H1 (cell line): Measurements from ENCODE around the gene STAT1. TPM values are rescaled to one million over a fixed set of nuclear protein-coding genes. Genes with fewer than 3 reads are reported as not detected.

Experiments
- CTCF ChIA-PET: fragments of 300-600 bp; sonication (Branson Sonifier 250); formaldehyde crosslinking; loops from one replicate; lab custom pipeline; 2021; ENCODE audit not compliant: partially characterized antibody; lab: Charles Lee
- POLR2A ChIA-PET: fragments of 300-600 bp; sonication (Branson Sonifier 250); formaldehyde crosslinking; loops from one replicate; lab custom pipeline; 2021; ENCODE audit warnings: inconsistent platforms; ENCODE audit not compliant: partially characterized antibody; lab: Charles Lee
- DNase-seq, 2 experiments: peaks; one replicate each; pipeline versions ENCODE4 v3.0.0 to v3.0.0-alpha.2; 2010 to 2022; ENCODE audit warnings: low spot score in 2 of 2, low read depth in 1 of 2, mixed read lengths in 1 of 2
- FAIRE-seq: peaks from 2 replicates; lab custom pipeline; 2011; peaks lifted over from hg19 to GRCh38; lab: Jason Lieb, UNC
- H2AFZ ChIP-seq: 2 replicates; pipeline ENCODE4 v1.8.1; 2012; ENCODE audit warnings: low read length, inconsistent platforms
- H2AK5ac ChIP-seq: 2 replicates; pipeline ENCODE4 v1.6.1; 2013; ENCODE audit warnings: low read depth, low read length
- H2BK120ac ChIP-seq: replicated peaks from 2 replicates; pipeline ENCODE3; 2013; ENCODE audit warnings: low read depth, low read length, inconsistent platforms
- H2BK12ac ChIP-seq: 2 replicates; pipeline ENCODE4 v1.6.1; 2013; ENCODE audit warnings: low read depth, low read length
- H2BK15ac ChIP-seq: 2 replicates; pipeline ENCODE4 v1.6.1; 2013; ENCODE audit warnings: low read length
- H2BK20ac ChIP-seq: 2 replicates; pipeline ENCODE4 v1.6.1; 2013; ENCODE audit warnings: low read length
- H2BK5ac ChIP-seq: 2 replicates; pipeline ENCODE4 v1.6.1; 2013; ENCODE audit warnings: low read depth, low read length
- H3K14ac ChIP-seq: 2 replicates; pipeline ENCODE4 v1.6.1; 2013; ENCODE audit warnings: inconsistent platforms; ENCODE audit not compliant: insufficient read length
- H3K18ac ChIP-seq: 2 replicates; pipeline ENCODE4 v1.6.1; 2013; ENCODE audit warnings: low read length; ENCODE audit errors: extremely low read depth
- H3K23ac ChIP-seq: 2 replicates; pipeline ENCODE4 v1.6.1; 2013; ENCODE audit warnings: inconsistent platforms; ENCODE audit not compliant: insufficient read length
- H3K23me2 ChIP-seq: 2 replicates; pipeline ENCODE4 v1.6.1; 2013; ENCODE audit warnings: low read depth, low read length
- H3K27ac ChIP-seq: 2 replicates; pipeline ENCODE4 v1.6.1; 2011; ENCODE audit warnings: low read depth, low read length, inconsistent platforms
- H3K27me3 ChIP-seq, 4 experiments: replicated peaks in 1 of 4; 1 replicate in 1 of 4; 2 replicates in 3 of 4; pipeline versions ENCODE4 v1.6.1 to v1.8.1; 2011 to 2013; ENCODE audit warnings: low read length in 3 of 4, mild to moderate bottlenecking in 3 of 4, inconsistent platforms in 2 of 4, mixed read lengths in 2 of 4, moderate library complexity in 1 of 4; ENCODE audit not compliant: control insufficient read depth in 3 of 4, insufficient read depth in 3 of 4; ENCODE audit errors: extremely low read depth in 1 of 4
- H3K36me3 ChIP-seq, 4 experiments: 2 replicates each; pipeline versions ENCODE4 v1.6.1 to v1.8.1; 2011 to 2013; ENCODE audit warnings: mild to moderate bottlenecking in 4 of 4, low read length in 3 of 4, moderate library complexity in 2 of 4, control low read depth in 1 of 4, inconsistent platforms in 1 of 4; ENCODE audit not compliant: insufficient read depth in 4 of 4, control insufficient read depth in 2 of 4
- H3K4ac ChIP-seq: replicated peaks from 2 replicates; pipeline ENCODE3; 2013; ENCODE audit warnings: low read length, low read depth, mixed read lengths, inconsistent platforms; ENCODE audit not compliant: insufficient read length
- H3K4me1 ChIP-seq, 4 experiments: replicated peaks in 1 of 4; 1 replicate in 1 of 4; 2 replicates in 3 of 4; pipeline versions ENCODE4 v1.6.1 to v1.8.1; 2011 to 2013; ENCODE audit warnings: low read length in 3 of 4, inconsistent platforms in 2 of 4, mixed read lengths in 1 of 4; ENCODE audit not compliant: insufficient read depth in 4 of 4, control insufficient read depth in 3 of 4
- H3K4me2 ChIP-seq, 2 experiments: 2 replicates each; pipeline versions ENCODE4 v1.6.1 to v1.8.1; 2011 to 2013; ENCODE audit warnings: low read depth in 2 of 2, low read length in 2 of 2, control low read depth in 1 of 2, inconsistent platforms in 1 of 2, mild to moderate bottlenecking in 1 of 2; ENCODE audit not compliant: insufficient read depth in 1 of 2
- H3K4me3 ChIP-seq, 4 experiments: fragments of 200-600, 300-600 bp in 1 of 4; sonication (generic), shearing (Covaris generic), sonication (Bioruptor Twin) in 1 of 4; 2 replicates each; pipeline versions ENCODE4 v1.5.1 to v1.8.1; 2011 to 2016; ENCODE audit warnings: low read length in 4 of 4, low read depth in 3 of 4, control low read depth in 2 of 4, inconsistent platforms in 2 of 4, mild to moderate bottlenecking in 2 of 4, mixed read lengths in 1 of 4, moderate library complexity in 1 of 4; ENCODE audit not compliant: insufficient read depth in 2 of 4; ENCODE audit errors: extremely low read depth in 1 of 4
- H3K56ac ChIP-seq: replicated peaks from 2 replicates; pipeline ENCODE3; 2013; ENCODE audit warnings: low read depth, mild to moderate bottlenecking, mixed read lengths, low read length, inconsistent platforms; ENCODE audit not compliant: insufficient read length
- H3K79me1 ChIP-seq: 2 replicates; pipeline ENCODE4 v1.6.1; 2013; ENCODE audit warnings: low read depth, low read length, control low read depth
- H3K79me2 ChIP-seq, 2 experiments: 2 replicates each; pipeline versions ENCODE4 v1.6.1 to v1.8.1; 2012 to 2013; ENCODE audit warnings: low read length in 2 of 2, mild to moderate bottlenecking in 2 of 2, inconsistent platforms in 1 of 2; ENCODE audit not compliant: insufficient read depth in 2 of 2, control insufficient read depth in 1 of 2
- H3K9ac ChIP-seq, 4 experiments: replicated peaks in 1 of 4; 1 replicate in 1 of 4; 2 replicates in 3 of 4; pipeline versions ENCODE4 v1.6.1 to v1.8.1; 2011 to 2013; ENCODE audit warnings: low read depth in 3 of 4, low read length in 3 of 4, control low read depth in 2 of 4, mild to moderate bottlenecking in 2 of 4, moderate library complexity in 2 of 4, inconsistent platforms in 1 of 4; ENCODE audit errors: extremely low read depth in 1 of 4
- H3K9me3 ChIP-seq, 2 experiments: 2 replicates each; pipeline versions ENCODE4 v1.6.1 to v1.8.1; 2012 to 2013; ENCODE audit warnings: mild to moderate bottlenecking in 2 of 2, moderate library complexity in 2 of 2, control low read depth in 1 of 2, inconsistent platforms in 1 of 2, low read depth in 1 of 2, low read length in 1 of 2, mixed read lengths in 1 of 2; ENCODE audit not compliant: insufficient read depth in 2 of 2
- H4K20me1 ChIP-seq, 2 experiments: replicated peaks in 1 of 2; 2 replicates each; pipeline versions ENCODE3 to v1.8.1; 2011 to 2013; ENCODE audit warnings: inconsistent platforms in 2 of 2, low read length in 2 of 2, mild to moderate bottlenecking in 1 of 2; ENCODE audit not compliant: insufficient read depth in 2 of 2, control insufficient read depth in 1 of 2
- H4K5ac ChIP-seq: 2 replicates; pipeline ENCODE4 v1.6.1; 2013; ENCODE audit warnings: low read length, low read depth, mixed read lengths, inconsistent platforms; ENCODE audit not compliant: insufficient read length
- H4K8ac ChIP-seq: 2 replicates; pipeline ENCODE4 v1.8.0; 2013; ENCODE audit warnings: mild to moderate bottlenecking, moderate library complexity, low read length, inconsistent platforms; ENCODE audit not compliant: insufficient read depth; ENCODE audit errors: extremely low read depth
- H4K91ac ChIP-seq: replicated peaks from 2 replicates; pipeline ENCODE3; 2013; ENCODE audit warnings: low read length, mixed read lengths, inconsistent platforms; ENCODE audit not compliant: insufficient read length
- CHD1 ChIP-seq: IDR thresholded peaks from 2 replicates; pipeline ENCODE4 v1.6.1; 2012; ENCODE audit warnings: low read depth, low read length, improper control_type of control experiment
- EP300 ChIP-seq, 2 experiments: IDR thresholded peaks; 1 replicate in 1 of 2; 2 replicates in 1 of 2; pipeline ENCODE4 v1.6.1; 2011 to 2012; ENCODE audit warnings: low read depth in 2 of 2, low read length in 2 of 2, mild to moderate bottlenecking in 2 of 2, borderline replicate concordance in 1 of 2, inconsistent platforms in 1 of 2, moderate library complexity in 1 of 2
- GABPA ChIP-seq: IDR thresholded peaks from 2 replicates; pipeline ENCODE4 v1.6.1; 2011; ENCODE audit warnings: mild to moderate bottlenecking, low read length, moderate library complexity, borderline replicate concordance; ENCODE audit not compliant: insufficient read depth
- HDAC6 ChIP-seq: IDR thresholded peaks from one replicate; pipeline ENCODE4 v1.7.1; 2012; ENCODE audit warnings: low read depth, mild to moderate bottlenecking, inconsistent platforms, low read length, moderate library complexity
- JUND ChIP-seq: IDR thresholded peaks from 2 replicates; pipeline ENCODE4 v1.6.1; 2011; ENCODE audit warnings: mild to moderate bottlenecking, improper control_type of control experiment, low read length
- SIN3A ChIP-seq, 2 experiments: IDR thresholded peaks in 1 of 2; conservative IDR thresholded peaks in 1 of 2; 2 replicates each; pipeline ENCODE4 v1.6.1; 2011 to 2012; ENCODE audit warnings: low read length in 2 of 2, improper control_type of control experiment in 1 of 2, low read depth in 1 of 2, mild to moderate bottlenecking in 1 of 2
- SIRT6 ChIP-seq: IDR thresholded peaks from one replicate; pipeline ENCODE4 v1.7.1; 2012; ENCODE audit warnings: low read length, inconsistent platforms
- SUZ12 ChIP-seq: fragments of 200-600 bp; sonication (generic); IDR thresholded peaks from 2 replicates; pipeline ENCODE4 v1.6.1; 2012; ENCODE audit warnings: mild to moderate bottlenecking, inconsistent platforms, low read length, moderate library complexity, mixed read lengths
- WGBS, 2 experiments: shearing (Covaris generic) in 1 of 2; methylation state at CpG; one replicate each; pipeline versions ENCODE4 v1.1.6 to v1.1.7; 2013 to 2015; ENCODE audit warnings: low lambda C conversion rate in 2 of 2, mixed read lengths in 2 of 2, inconsistent platforms in 1 of 2, low coverage in 1 of 2, missing lambda C conversion rate in 1 of 2; ENCODE audit not compliant: insufficient replicate concordance in 2 of 2, insufficient coverage in 1 of 2, insufficient read length in 1 of 2; ENCODE audit errors: extremely low coverage in 1 of 2, missing lambda C conversion rate in 1 of 2; 5-methylcytosine and 5-hydroxymethylcytosine counted together
- polyA plus RNA-seq, 7 experiments: library from polyadenylated mRNA; depleted of rRNA in 3 of 7; stranded (reverse) in 5 of 7; unstranded in 2 of 7; fragments of >200 nt in 5 of 7; fragments of 200-250 nt in 2 of 7; gene quantifications; 1 replicate in 5 of 7; 2 replicates in 1 of 7; 4 replicates in 1 of 7; pipeline versions ENCODE4 v1.2.1 to v1.2.3, GENCODE V29; 2011 to 2013; ENCODE audit warnings: missing spikeins in 2 of 7, mixed read lengths in 2 of 7
- total RNA-seq: library from RNA; stranded (reverse); fragmentation: NEBNext Ultra II Directional; extraction: Animal tissue kit (Norgen Biotek cat#: 25700); gene quantifications from 2 replicates; pipeline ENCODE4 v1.2.1, GENCODE V29; 2021
- TF ChIP-seq, protein P1 (sequence below): IDR thresholded peaks from 2 replicates; pipeline ENCODE4 v1.6.1; 2011; ENCODE audit warnings: low read depth, mild to moderate bottlenecking, low read length; ENCODE audit not compliant: insufficient read depth
- TF ChIP-seq, protein P2 (sequence below): IDR thresholded peaks from 2 replicates; pipeline ENCODE4 v1.6.1; 2012; ENCODE audit warnings: inconsistent platforms

STAT1 gene
- total and polyA plus RNA-seq, 2 of the 8 experiments (the other 6 are each of a cell fraction or from before 2014, with no cell fraction given), result 20.3 to 43.0 TPM

DNA sequence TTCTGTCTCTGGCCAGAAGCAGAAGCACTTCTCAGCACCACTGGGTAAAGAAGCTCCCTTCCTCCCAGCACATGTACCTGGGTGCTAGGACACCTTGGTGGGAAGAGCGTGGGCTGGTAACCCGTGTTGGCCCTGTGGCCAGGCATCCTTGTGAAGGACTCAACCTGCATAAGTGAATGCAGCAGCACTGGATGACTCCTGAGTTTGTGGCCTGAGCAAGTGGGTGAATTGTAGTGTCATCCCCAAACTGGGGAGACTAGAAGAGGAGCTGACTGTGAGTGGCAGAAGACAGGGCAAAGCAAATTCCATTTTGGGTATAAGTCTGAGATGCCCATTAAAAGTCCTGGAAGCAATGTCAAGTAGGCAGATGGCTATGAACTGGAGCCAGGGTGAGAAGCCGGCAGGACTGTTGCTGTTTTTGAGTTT lies 63.4 kb downstream of the STAT1 start:
- DNase-seq (no peak), FAIRE-seq (no peak)
- H3K14ac ChIP-seq, result no peak overlapping the region
- H2BK5ac ChIP-seq, result no peak overlapping the region
- no peak overlapping the region for H3K4me2 ChIP-seq
- H3K23ac ChIP-seq, result no peak overlapping the region
- H2BK12ac ChIP-seq, result no peak overlapping the region
- H3K27me3 ChIP-seq, result peaks cover 0 to 1% (median 0%) of the 10 kb centered on the region in 4 experiments; a peak in 1 of 7 replicates
- no peak overlapping the region for H3K27ac ChIP-seq
- WGBS, 2 experiments, result 86% methylated on average over 3 of the region's 3 CpGs; no CpG with 5 or more reads in 1 of the 2 experiments
- no peak overlapping the region for H3K18ac ChIP-seq
- H3K4ac ChIP-seq, result no peak overlapping the region
- no peaks in the 10 kb centered on the region for H3K79me2 ChIP-seq
- no peak overlapping the region for H4K91ac ChIP-seq
- H3K23me2 ChIP-seq, result no peaks in the 10 kb centered on the region
- H2BK20ac ChIP-seq, result no peak overlapping the region
- no peak overlapping the region for H2AK5ac ChIP-seq
- no peaks in the 10 kb centered on the region for H3K36me3 ChIP-seq
- no peaks in the 10 kb centered on the region for H4K20me1 ChIP-seq
- H3K56ac ChIP-seq, result no peak overlapping the region
- H2AFZ ChIP-seq, result no peak overlapping the region
- H4K5ac ChIP-seq, result no peak overlapping the region
- POLR2A ChIA-PET, result interaction anchor here (1.6 kb wide), 1 partner anchor 9 kb away, joined by 9 read pairs; no protein-coding TSS in a partner anchor
- H2BK15ac ChIP-seq, result no peak overlapping the region
- no peak overlapping the region for H3K4me3 ChIP-seq
- no peak overlapping the region for H3K9ac ChIP-seq
- H4K8ac ChIP-seq, result no peak overlapping the region
- peaks cover 0 to 3% (median 1%) of the 10 kb centered on the region in 4 experiments; a peak in 2 of 7 replicates for H3K4me1 ChIP-seq
- H3K9me3 ChIP-seq, result no peaks in the 10 kb centered on the region
- no peak overlapping the region for H2BK120ac ChIP-seq
- CTCF ChIA-PET, result interaction anchor here (0.9 to 2.1 kb wide), 3 partner anchors 10 to 100 kb away, joined by 3 to 8 read pairs (median 7); no protein-coding TSS in a partner anchor
- H3K79me1 ChIP-seq, result no peaks in the 10 kb centered on the region
- no peak for TF ChIP-seq SIRT6
- TF ChIP-seq SIN3A (conservative IDR thresholded peaks at IDR 0.05 in 1 of 2, IDR thresholded peaks at IDR 0.05 in 1 of 2; ENCODE audit: low read depth in 1 of 2, low read length in 2 of 2), result no peak
- TF ChIP-seq, protein P1, sequence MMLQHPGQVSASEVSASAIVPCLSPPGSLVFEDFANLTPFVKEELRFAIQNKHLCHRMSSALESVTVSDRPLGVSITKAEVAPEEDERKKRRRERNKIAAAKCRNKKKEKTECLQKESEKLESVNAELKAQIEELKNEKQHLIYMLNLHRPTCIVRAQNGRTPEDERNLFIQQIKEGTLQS, result no peak
- TF ChIP-seq CHD1, result no peak
- TF ChIP-seq, protein P2, sequence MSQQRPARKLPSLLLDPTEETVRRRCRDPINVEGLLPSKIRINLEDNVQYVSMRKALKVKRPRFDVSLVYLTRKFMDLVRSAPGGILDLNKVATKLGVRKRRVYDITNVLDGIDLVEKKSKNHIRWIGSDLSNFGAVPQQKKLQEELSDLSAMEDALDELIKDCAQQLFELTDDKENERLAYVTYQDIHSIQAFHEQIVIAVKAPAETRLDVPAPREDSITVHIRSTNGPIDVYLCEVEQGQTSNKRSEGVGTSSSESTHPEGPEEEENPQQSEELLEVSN, result no peak
- no peak for TF ChIP-seq EP300 (IDR thresholded peaks at IDR 0.05; ENCODE audit: borderline replicate concordance in 1 of 2, low read depth in 2 of 2, low read length in 2 of 2)
- TF ChIP-seq HDAC6, result no peak
- no peak for TF ChIP-seq JUND
- no peak for TF ChIP-seq GABPA
- TF ChIP-seq SUZ12, result no peak
